ENCODE results near the gene C17orf107.
"Not testable (repeated sequence)": the region's sequence is repeated elsewhere in the genome, so short reads cannot be mapped to it uniquely, and the experiment has no call there.

The C17orf107 gene

GRCh38 chr17:4908301-4908700, 9.0 kb downstream of the C17orf107 start:
- no peaks in the 10 kb centered on the region for H3F3A ChIP-seq (ENCODE audit: insufficient read depth, low read length)
- no peak overlapping the region for H3K4me3 ChIP-seq (ENCODE audit: low read depth, low read length, poor library complexity, severe bottlenecking)
- H3K9ac ChIP-seq (ENCODE audit: low read length) = no peak overlapping the region
- TF ChIP-seq EZH2 (IDR thresholded peaks at IDR 0.05; ENCODE audit: borderline replicate concordance, low read length) (no peak), CTCF (IDR thresholded peaks at IDR 0.05; ENCODE audit: low read length) (no peak)
- peaks cover 3% of the 10 kb centered on the region for H3K4me1 ChIP-seq (ENCODE audit: insufficient read depth, low read length, severe bottlenecking)
- no peaks in the 10 kb centered on the region for H3K9me2 ChIP-seq (ENCODE audit: low read depth, low read length)
- no peaks in the 10 kb centered on the region for H3K79me2 ChIP-seq (ENCODE audit: insufficient read depth, low read length)
- no peaks in the 10 kb centered on the region for H3K36me3 ChIP-seq (ENCODE audit: insufficient read depth, low read length)
- no peak overlapping the region for H3K27ac ChIP-seq (ENCODE audit: low read depth, low read length, poor library complexity, severe bottlenecking)
- H2AFZ ChIP-seq (ENCODE audit: low read length) = no peak overlapping the region
- H3K4me2 ChIP-seq (ENCODE audit: low read length) = no peak overlapping the region
- H4K20me1 ChIP-seq (ENCODE audit: insufficient read depth, low read length) = no peaks in the 10 kb centered on the region
- H3K27me3 ChIP-seq (ENCODE audit: insufficient read depth, low read length) = no peaks in the 10 kb centered on the region
- H3K9me3 ChIP-seq (ENCODE audit: low read length) = no peaks in the 10 kb centered on the region

DNA sequence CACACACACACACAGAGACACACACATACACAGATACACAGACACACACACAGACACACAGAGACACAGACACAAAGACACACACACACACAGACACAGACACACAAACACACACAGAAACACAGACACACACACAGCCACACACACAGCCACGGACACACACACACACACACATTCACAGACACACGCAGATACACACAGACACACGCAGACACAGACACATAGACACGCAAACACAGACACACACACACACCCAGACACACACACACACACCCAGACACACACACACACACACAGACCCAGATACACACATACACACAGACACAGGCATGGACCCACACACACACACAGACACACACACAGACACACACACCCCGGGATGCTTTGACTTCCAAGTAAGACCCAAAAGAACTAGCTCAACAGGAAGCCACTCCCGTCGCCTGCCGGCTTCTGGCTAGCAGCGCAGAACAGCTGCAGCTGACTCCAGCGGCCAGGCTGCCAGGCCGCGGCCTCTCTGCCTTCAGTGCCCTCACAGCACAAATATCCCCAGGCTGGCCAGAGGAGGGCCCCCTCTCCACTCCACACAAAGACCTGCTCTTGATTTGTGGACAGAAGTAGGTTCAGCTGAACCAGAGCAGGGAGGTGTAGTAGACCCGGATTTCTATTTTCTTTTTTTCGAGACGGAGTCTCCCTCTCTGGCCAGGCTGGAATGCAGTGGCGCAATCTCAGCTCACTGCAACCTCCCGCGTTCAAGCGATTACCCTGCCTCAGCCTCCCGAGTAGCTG, 9.6 kb downstream of the C17orf107 start:
- Histone ChIP-seq H3K27me3 (ENCODE audit: insufficient read depth, low read length) (no peaks in the 10 kb centered on the region), H3K36me3 (ENCODE audit: insufficient read depth, low read length) (no peaks in the 10 kb centered on the region), H3K9me2 (ENCODE audit: low read depth, low read length) (no peaks in the 10 kb centered on the region), H3K4me3 (ENCODE audit: low read depth, low read length, poor library complexity, severe bottlenecking) (no peak overlapping the region), H3K27ac (ENCODE audit: low read depth, low read length, poor library complexity, severe bottlenecking) (no peak overlapping the region), H3K4me1 (ENCODE audit: insufficient read depth, low read length, severe bottlenecking) (no peaks in the 10 kb centered on the region), H4K20me1 (ENCODE audit: insufficient read depth, low read length) (no peaks in the 10 kb centered on the region), H3K4me2 (ENCODE audit: low read length) (no peak overlapping the region), H3K9ac (ENCODE audit: low read length) (no peak overlapping the region), H3K9me3 (ENCODE audit: low read length) (no peaks in the 10 kb centered on the region), H3K79me2 (ENCODE audit: insufficient read depth, low read length) (no peaks in the 10 kb centered on the region), H3F3A (ENCODE audit: insufficient read depth, low read length) (no peaks in the 10 kb centered on the region), H2AFZ (ENCODE audit: low read length) (no peak overlapping the region)
- TF ChIP-seq EZH2 (IDR thresholded peaks at IDR 0.05; ENCODE audit: borderline replicate concordance, low read length) (no peak), CTCF (IDR thresholded peaks at IDR 0.05; ENCODE audit: low read length) (peak; percentile 70)

DNA sequence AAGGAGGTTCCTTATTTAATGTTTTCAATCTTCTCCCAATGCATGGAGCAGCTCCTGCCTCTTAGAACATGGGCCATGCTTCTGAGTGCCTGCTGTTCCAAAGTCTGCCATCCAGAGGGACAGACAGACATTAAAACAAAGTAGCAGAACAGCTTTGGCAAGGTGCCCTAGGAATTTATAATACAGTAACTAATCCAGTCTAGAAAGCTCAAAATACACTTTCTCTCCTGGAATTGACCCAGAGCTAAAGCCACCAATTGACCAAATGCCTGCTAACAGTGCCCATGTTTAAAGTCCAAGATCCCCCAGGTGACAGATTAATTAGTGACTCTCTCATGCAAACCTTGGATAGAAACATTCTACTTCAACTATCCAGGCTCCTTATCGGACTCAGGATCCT, 14.7 kb downstream of the C17orf107 start:
- H3K4me2 ChIP-seq (ENCODE audit: low read length) = no peak overlapping the region
- no peak overlapping the region for H3K27ac ChIP-seq (ENCODE audit: low read depth, low read length, poor library complexity, severe bottlenecking)
- no peaks in the 10 kb centered on the region for H3K36me3 ChIP-seq (ENCODE audit: insufficient read depth, low read length)
- no peaks in the 10 kb centered on the region for H4K20me1 ChIP-seq (ENCODE audit: insufficient read depth, low read length)
- H3F3A ChIP-seq (ENCODE audit: insufficient read depth, low read length) = no peaks in the 10 kb centered on the region
- no peak overlapping the region for H2AFZ ChIP-seq (ENCODE audit: low read length)
- no peaks in the 10 kb centered on the region for H3K9me2 ChIP-seq (ENCODE audit: low read depth, low read length)
- no peaks in the 10 kb centered on the region for H3K79me2 ChIP-seq (ENCODE audit: insufficient read depth, low read length)
- H3K4me3 ChIP-seq (ENCODE audit: low read depth, low read length, poor library complexity, severe bottlenecking) = no peak overlapping the region
- no peaks in the 10 kb centered on the region for H3K27me3 ChIP-seq (ENCODE audit: insufficient read depth, low read length)
- no peak for TF ChIP-seq EZH2 (IDR thresholded peaks at IDR 0.05; ENCODE audit: borderline replicate concordance, low read length)
- TF ChIP-seq CTCF (IDR thresholded peaks at IDR 0.05; ENCODE audit: low read length) = no peak
- no peaks in the 10 kb centered on the region for H3K9me3 ChIP-seq (ENCODE audit: low read length)
- H3K4me1 ChIP-seq (ENCODE audit: insufficient read depth, low read length, severe bottlenecking) = no peaks in the 10 kb centered on the region
- no peak overlapping the region for H3K9ac ChIP-seq (ENCODE audit: low read length)

- H3K9ac ChIP-seq (ENCODE audit: low read length); H3K27me3 ChIP-seq (ENCODE audit: insufficient read depth, low read length); H3K9me3 ChIP-seq (ENCODE audit: low read length); H3F3A ChIP-seq (ENCODE audit: insufficient read depth, low read length); H3K27ac ChIP-seq (ENCODE audit: low read depth, low read length, poor library complexity, severe bottlenecking); H3K9me2 ChIP-seq (ENCODE audit: low read depth, low read length); H3K4me1 ChIP-seq (ENCODE audit: insufficient read depth, low read length, severe bottlenecking); H4K20me1 ChIP-seq (ENCODE audit: insufficient read depth, low read length); H2AFZ ChIP-seq (ENCODE audit: low read length); H3K36me3 ChIP-seq (ENCODE audit: insufficient read depth, low read length); H3K4me2 ChIP-seq (ENCODE audit: low read length); H3K79me2 ChIP-seq (ENCODE audit: insufficient read depth, low read length); H3K4me3 ChIP-seq (ENCODE audit: low read depth, low read length, poor library complexity, severe bottlenecking): not testable (repeated sequence)
Measured at GRCh38 chr17:4914551-4914950, 15.2 kb downstream of the C17orf107 start.
